MCF 10A (cell line): Measurements from ENCODE around the gene PLXNB2. TPM values are rescaled to one million over a fixed set of nuclear protein-coding genes. Genes with fewer than 3 reads are reported as not detected.

Source experiments
- BruUV-seq: library from RNA; stranded (reverse); fragments of 400-500 nt; replicated peaks from 2 replicates; lab custom pipeline; 2021; lab: Mats Ljungman, UMichigan
- CTCF ChIA-PET: fragments of 300-600 bp; sonication (Branson Sonifier 250); formaldehyde crosslinking; extraction: SDS; loops from one replicate; lab custom pipeline; 2021; ENCODE audit warnings: antibody characterized with exemption, inconsistent platforms; lab: Yijun Ruan, JAX
- POLR2A ChIA-PET: fragments of 300-600, 350-650 bp; sonication (Branson Sonifier 250); formaldehyde crosslinking; extraction: SDS; loops from one replicate; lab custom pipeline; 2020; ENCODE audit warnings: antibody characterized with exemption, inconsistent platforms; lab: Yijun Ruan, JAX
- DNase-seq: peaks from one replicate; pipeline ENCODE4 v3.0.0-alpha.2; 2018; ENCODE audit not compliant: unreplicated experiment
- H3K27ac Mint-ChIP-seq: one replicate; pipeline ENCODE4 v1.8.0; 2022; ENCODE audit warnings: mild to moderate bottlenecking, low read depth, mixed read lengths; ENCODE audit not compliant: unreplicated experiment
- H3K27me3 Mint-ChIP-seq: one replicate; pipeline ENCODE4 v1.8.0; 2022; ENCODE audit warnings: mixed read lengths; ENCODE audit not compliant: insufficient read depth, unreplicated experiment
- H3K36me3 Mint-ChIP-seq: one replicate; pipeline ENCODE4 v1.8.0; 2022; ENCODE audit warnings: mild to moderate bottlenecking, moderate library complexity, mixed read lengths; ENCODE audit not compliant: insufficient read depth, unreplicated experiment
- H3K4me1 Mint-ChIP-seq: one replicate; pipeline ENCODE4 v1.8.0; 2022; ENCODE audit warnings: mixed read lengths; ENCODE audit not compliant: insufficient read depth, unreplicated experiment
- H3K4me3 Mint-ChIP-seq: one replicate; pipeline ENCODE4 v1.8.0; 2022; ENCODE audit warnings: mild to moderate bottlenecking, moderate library complexity, mixed read lengths; ENCODE audit not compliant: unreplicated experiment
- H3K9me3 Mint-ChIP-seq: one replicate; pipeline ENCODE4 v1.8.0; 2022; ENCODE audit warnings: mixed read lengths; ENCODE audit not compliant: unreplicated experiment
- CTCF ChIP-seq: fragments of 200-600 bp; IDR thresholded peaks from one replicate; pipeline ENCODE4 v1.8.0; 2022; ENCODE audit warnings: antibody characterized with exemption, mild to moderate bottlenecking; ENCODE audit not compliant: unreplicated experiment
- intact Hi-C: fragments of 100-400 bp; cut with micrococcal nuclease; formaldehyde crosslinking; loops from 2 replicates; pipeline ENCODE4 v1.14.1; 2022
- total RNA-seq: library from RNA; stranded (reverse); gene quantifications from 2 replicates; pipeline ENCODE4 v1.2.3, GENCODE V29; 2022

Gene PLXNB2
- total RNA-seq, 1 experiment from 2014 or later: 199 TPM

- CTCF ChIA-PET: interaction anchor here (0.6 to 1.1 kb wide), 5 partner anchors 8 to 182 kb away, joined by 3 to 4 read pairs (median 4); no protein-coding TSS in a partner anchor
- Mint-ChIP-seq H3K27ac (no peak overlapping the region), H3K9me3 (no peaks in the 10 kb centered on the region), H3K27me3 (no peaks in the 10 kb centered on the region), H3K36me3 (no peaks in the 10 kb centered on the region), H3K4me3 (no peak overlapping the region), H3K4me1 (peaks cover 6% of the 10 kb centered on the region)
- no peak for DNase-seq
- TF ChIP-seq CTCF: no peak
- no TSS peak for BruUV-seq
- intact Hi-C loops: no loop called here
- POLR2A ChIA-PET: no interaction called here
These were observed 8.9 kb upstream of the PLXNB2 start for GRCh38 chr22:50316114-50317065.

GRCh38 chr22:50315289-50316113 is 8.1 kb upstream of the PLXNB2 start:
- BruUV-seq: no TSS peak
- Mint-ChIP-seq H3K4me3 (no peak overlapping the region), H3K27ac (no peak overlapping the region), H3K27me3 (no peaks in the 10 kb centered on the region), H3K9me3 (no peaks in the 10 kb centered on the region), H3K36me3 (no peaks in the 10 kb centered on the region), H3K4me1 (peaks cover 6% of the 10 kb centered on the region)
- POLR2A ChIA-PET: interaction anchor here (1.4 kb wide), 1 partner anchor 11 kb away, joined by 4 read pairs; the partner anchor contains the start of gene DENND6B
- no peak for TF ChIP-seq CTCF
- CTCF ChIA-PET: interaction anchor here (0.8 to 1.6 kb wide), 3 partner anchors 8 to 11 kb away, joined by 3 to 4 read pairs (median 3); no protein-coding TSS in a partner anchor
- intact Hi-C loops: no loop called here
- no peak for DNase-seq

GRCh38 chr22:50314455-50315288 is 7.2 kb upstream of the PLXNB2 start:
- intact Hi-C loops: no loop called here

More at GRCh38 chr22:50314455-50315288, 7.2 kb upstream of the PLXNB2 start:
- peak; percentile 55 for DNase-seq
- H3K27ac Mint-ChIP-seq: no peak overlapping the region
- H3K27me3 Mint-ChIP-seq: no peaks in the 10 kb centered on the region
- peaks cover 6% of the 10 kb centered on the region for H3K4me1 Mint-ChIP-seq
- TF ChIP-seq CTCF: no peak
- H3K36me3 Mint-ChIP-seq: no peaks in the 10 kb centered on the region
- POLR2A ChIA-PET: interaction anchor here (1.4 kb wide), 1 partner anchor 12 kb away, joined by 4 read pairs; the partner anchor contains the start of gene DENND6B
- H3K9me3 Mint-ChIP-seq: no peaks in the 10 kb centered on the region
- H3K4me3 Mint-ChIP-seq: no peak overlapping the region
- BruUV-seq: no TSS peak
- CTCF ChIA-PET: interaction anchor here (0.9 to 1.6 kb wide), 2 partner anchors 9 to 10 kb away, joined by 3 read pairs; no protein-coding TSS in a partner anchor
